Left lung (tissue), 10 donors: Measurements from ENCODE around the gene CNIH3. TPM values are rescaled to one million over a fixed set of nuclear protein-coding genes. Genes with fewer than 3 reads are reported as not detected.
A peak's percentile ranks its signal among the peaks of the same experiment; 100 is the strongest.

Experiments
- ATAC-seq: fragments of 200-7000 bp; cut with Tn5 transposase; one replicate; pipeline ENCODE4 v1.9.1; 2020; ENCODE audit warnings: moderate library complexity
- DNase-seq, 4 donors: peaks; one replicate each; pipeline ENCODE4 v3.0.0-alpha.2; 2013 to 2020
- H3K27ac ChIP-seq, 2 donors: fragments of 200-600 bp; sonication (generic) in 1 of 2; one replicate each; pipeline versions ENCODE4 v1.5.0 to v1.8.0; 2020 to 2021
- H3K27me3 ChIP-seq, 2 donors: fragments of 200-600 bp; sonication (generic) in 1 of 2; one replicate each; pipeline versions ENCODE4 v1.5.0 to v1.8.0; 2020 to 2021
- H3K36me3 ChIP-seq, 2 donors: fragments of 200-600 bp; sonication (generic) in 1 of 2; one replicate each; pipeline versions ENCODE4 v1.5.0 to v1.8.0; 2020 to 2021
- H3K4me1 ChIP-seq, 2 donors: fragments of 200-600 bp; one replicate each; pipeline ENCODE4 v1.8.0; 2021
- H3K4me3 ChIP-seq, 2 donors: fragments of 200-600 bp; sonication (generic) in 1 of 2; one replicate each; pipeline versions ENCODE4 v1.5.0 to v1.8.0; 2020 to 2021; ENCODE audit warnings: mild to moderate bottlenecking in 1 of 2
- H3K9me3 ChIP-seq, 2 donors: fragments of 200-600 bp; sonication (generic) in 1 of 2; one replicate each; pipeline versions ENCODE4 v1.5.0 to v1.8.0; 2020 to 2021
- intact Hi-C, 2 donors: fragments of 100-400 bp; cut with DNase I; formaldehyde crosslinking; loops; one replicate each; pipeline versions ENCODE4 v1.11.2 to v1.14.2; 2022
- polyA plus RNA-seq, 6 donors: library from polyadenylated mRNA; unstranded; fragments of 120-200 nt; gene quantifications; one replicate each; pipeline ENCODE4 v1.2.1, GENCODE V29; 2013; ENCODE audit not compliant: insufficient read length in 6 of 6
- total RNA-seq, 2 donors: library from RNA; stranded (reverse); fragmentation: NEBNext Ultra II Directional; extraction: Animal tissue kit (Norgen Biotek cat#: 25700); gene quantifications; one replicate each; pipeline ENCODE4 v1.2.1, GENCODE V29; 2021
- TF ChIP-seq, protein P1 (sequence below), 2 donors: fragments of 200-600 bp; sonication (generic) in 1 of 2; IDR thresholded peaks; one replicate each; pipeline versions ENCODE4 v1.5.0 to v1.8.0; 2021; ENCODE audit warnings: antibody characterized with exemption in 2 of 2
- donor health status: DM: no; HTN: yes; CAD: no.
- donor health status: DM: no; HTN: no; CAD: no.

The CNIH3 gene
- total and polyA plus RNA-seq, 8 donors: 2.5 to 9.4 (median 7.3) TPM

DNA sequence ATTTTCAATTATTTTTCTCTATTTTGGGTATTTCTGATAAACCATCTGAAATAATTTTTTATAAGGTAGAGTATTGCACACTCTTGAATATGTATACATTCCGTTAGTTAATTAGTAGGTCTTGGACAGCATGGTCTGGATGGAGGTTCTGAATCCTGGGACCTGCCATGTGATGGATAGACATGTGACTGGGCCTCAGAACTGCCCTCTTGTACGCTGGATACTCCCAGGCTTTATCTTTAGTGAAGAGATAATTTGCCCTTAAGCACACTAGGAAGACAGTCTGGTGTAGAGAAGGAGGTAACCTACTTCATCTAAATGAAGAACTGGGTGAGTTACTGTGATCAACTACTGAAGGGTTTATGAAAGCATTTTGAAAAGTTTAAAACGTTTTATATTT is 48.9 kb downstream of the CNIH3 start:
- Histone ChIP-seq H3K27me3 (no peaks in the 10 kb centered on the region), H3K4me3 (no peak overlapping the region), H3K27ac (no peak overlapping the region), H3K36me3 (no peaks in the 10 kb centered on the region), H3K4me1 (no peaks in the 10 kb centered on the region), H3K9me3 (no peaks in the 10 kb centered on the region)
- DNase-seq (no peak), ATAC-seq (no peak)
- TF ChIP-seq, protein P1, sequence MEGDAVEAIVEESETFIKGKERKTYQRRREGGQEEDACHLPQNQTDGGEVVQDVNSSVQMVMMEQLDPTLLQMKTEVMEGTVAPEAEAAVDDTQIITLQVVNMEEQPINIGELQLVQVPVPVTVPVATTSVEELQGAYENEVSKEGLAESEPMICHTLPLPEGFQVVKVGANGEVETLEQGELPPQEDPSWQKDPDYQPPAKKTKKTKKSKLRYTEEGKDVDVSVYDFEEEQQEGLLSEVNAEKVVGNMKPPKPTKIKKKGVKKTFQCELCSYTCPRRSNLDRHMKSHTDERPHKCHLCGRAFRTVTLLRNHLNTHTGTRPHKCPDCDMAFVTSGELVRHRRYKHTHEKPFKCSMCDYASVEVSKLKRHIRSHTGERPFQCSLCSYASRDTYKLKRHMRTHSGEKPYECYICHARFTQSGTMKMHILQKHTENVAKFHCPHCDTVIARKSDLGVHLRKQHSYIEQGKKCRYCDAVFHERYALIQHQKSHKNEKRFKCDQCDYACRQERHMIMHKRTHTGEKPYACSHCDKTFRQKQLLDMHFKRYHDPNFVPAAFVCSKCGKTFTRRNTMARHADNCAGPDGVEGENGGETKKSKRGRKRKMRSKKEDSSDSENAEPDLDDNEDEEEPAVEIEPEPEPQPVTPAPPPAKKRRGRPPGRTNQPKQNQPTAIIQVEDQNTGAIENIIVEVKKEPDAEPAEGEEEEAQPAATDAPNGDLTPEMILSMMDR (IDR thresholded peaks at IDR 0.05): no peak
- intact Hi-C loops: no loop called here

DNA sequence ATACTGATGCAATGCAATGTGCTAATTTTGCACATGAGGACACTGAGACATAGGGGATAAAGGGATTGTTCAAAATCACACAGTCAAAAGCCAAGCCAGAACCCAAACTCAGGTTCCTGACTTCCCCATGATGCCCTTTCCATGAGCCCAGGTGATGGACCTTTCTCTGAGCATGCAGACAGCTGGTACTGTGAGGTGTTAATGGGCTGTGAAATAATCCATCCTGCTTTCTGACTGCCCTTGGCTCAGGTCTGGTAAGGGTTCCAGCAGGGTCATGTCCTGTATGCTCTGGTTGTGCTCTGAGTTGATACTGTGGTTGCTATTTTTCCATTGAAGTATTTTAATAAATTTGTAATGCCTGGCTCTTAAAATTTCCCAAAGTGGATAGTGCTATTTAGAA is 50.0 kb downstream of the CNIH3 start:
- no peak for ATAC-seq
- Histone ChIP-seq H3K36me3 (no peaks in the 10 kb centered on the region), H3K27me3 (no peaks in the 10 kb centered on the region), H3K4me1 (no peaks in the 10 kb centered on the region), H3K4me3 (no peak overlapping the region), H3K9me3 (no peaks in the 10 kb centered on the region), H3K27ac (no peak overlapping the region)
- intact Hi-C loops: no loop called here
- TF ChIP-seq, protein P1 (IDR thresholded peaks at IDR 0.05): no peak
- no peak for DNase-seq

DNA sequence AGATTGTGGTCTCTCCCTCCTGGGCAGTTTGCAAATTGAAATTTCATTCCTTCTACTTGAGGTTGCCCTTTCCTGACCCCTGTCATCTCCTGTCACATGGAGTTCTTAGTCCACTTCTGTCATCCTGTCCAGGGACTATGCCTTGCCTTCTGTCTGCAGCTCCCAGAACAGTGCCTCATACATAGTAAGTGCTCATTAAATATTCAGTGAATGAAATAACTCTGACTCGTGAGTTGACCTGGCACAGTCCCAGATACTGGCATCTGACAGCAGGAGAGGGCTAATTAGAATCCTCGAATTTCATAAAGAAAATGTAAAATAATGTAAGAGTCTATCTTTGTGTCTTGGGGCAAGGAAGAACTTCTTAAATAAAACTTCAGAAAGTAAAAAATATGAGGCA is 50.8 kb downstream of the CNIH3 start:
- ATAC-seq (no peak), DNase-seq (no peak)
- Histone ChIP-seq H3K9me3 (no peaks in the 10 kb centered on the region), H3K27ac (no peak overlapping the region), H3K36me3 (no peaks in the 10 kb centered on the region), H3K4me1 (no peaks in the 10 kb centered on the region), H3K4me3 (no peak overlapping the region), H3K27me3 (no peaks in the 10 kb centered on the region)
- TF ChIP-seq, protein P1 (IDR thresholded peaks at IDR 0.05): no peak
- intact Hi-C loops: no loop called here

DNA sequence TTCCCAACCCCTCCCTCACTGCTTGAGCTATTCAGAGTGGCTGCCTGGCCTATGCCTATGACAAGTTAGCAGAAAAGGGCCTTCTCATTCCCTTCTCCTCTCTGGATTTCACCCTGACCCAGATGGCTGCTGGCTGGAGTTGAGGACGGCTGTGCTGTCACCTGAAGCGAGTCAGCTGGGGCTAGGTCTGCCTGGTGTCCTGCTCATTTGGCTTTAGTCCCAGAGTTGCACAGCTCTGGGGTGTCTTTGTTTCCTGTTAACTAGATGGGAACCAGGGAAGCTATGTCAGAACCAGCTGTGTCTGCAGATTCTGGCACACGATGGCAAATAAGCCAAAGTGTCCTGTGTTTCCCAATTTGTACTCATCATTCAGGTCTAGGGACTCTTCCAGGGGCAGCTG is 52.9 kb downstream of the CNIH3 start:
- no peak overlapping the region for H3K4me3 ChIP-seq
- H3K4me1 ChIP-seq: no peaks in the 10 kb centered on the region
- intact Hi-C loops: no loop called here
- H3K27ac ChIP-seq: no peak overlapping the region
- H3K9me3 ChIP-seq: no peaks in the 10 kb centered on the region
- no peaks in the 10 kb centered on the region for H3K36me3 ChIP-seq
- DNase-seq: peak in 1 of 4 donors; percentile 48
- TF ChIP-seq, protein P1 (IDR thresholded peaks at IDR 0.05): no peak
- peaks cover 0 to 4% of the 10 kb centered on the region in 2 donors for H3K27me3 ChIP-seq
- no peak for ATAC-seq

DNA sequence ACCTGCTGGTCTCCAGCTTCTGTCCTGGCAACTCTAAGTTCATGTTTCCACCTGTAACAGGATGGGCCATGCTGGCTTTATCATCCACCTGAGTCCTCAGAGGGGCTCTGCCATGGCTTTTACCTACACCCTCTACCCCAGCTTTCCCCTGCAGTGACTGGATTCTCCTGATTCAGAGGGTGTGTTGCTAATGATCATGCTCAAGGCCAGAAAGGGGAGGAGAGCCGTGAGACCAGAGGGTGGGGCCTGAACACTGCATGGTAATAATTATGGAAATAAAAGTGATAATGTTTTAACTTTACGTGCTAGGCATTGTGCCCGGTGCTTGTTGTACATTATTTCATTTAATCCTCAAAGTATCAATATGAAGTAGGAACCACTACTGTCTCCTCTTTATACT is 53.3 kb downstream of the CNIH3 start:
- Histone ChIP-seq H3K36me3 (no peaks in the 10 kb centered on the region), H3K27me3 (peaks cover 0 to 4% of the 10 kb centered on the region in 2 donors), H3K27ac (no peak overlapping the region), H3K4me3 (no peak overlapping the region), H3K9me3 (no peaks in the 10 kb centered on the region), H3K4me1 (no peaks in the 10 kb centered on the region)
- DNase-seq (no peak), ATAC-seq (no peak)
- TF ChIP-seq, protein P1 (IDR thresholded peaks at IDR 0.05): no peak
- intact Hi-C loops: no loop called here
